CD14-positive monocyte (primary cell): Measurements from ENCODE around the gene RSRC1. TPM values are rescaled to one million over a fixed set of nuclear protein-coding genes. Genes with fewer than 3 reads are reported as not detected.

Experiments
- DNase-seq, 3 donors: peaks; one replicate each; pipeline ENCODE4 v3.0.0-alpha.2; 2011 to 2022
- H2AFZ ChIP-seq: 2 replicates; pipeline ENCODE4 v1.6.0; 2012; ENCODE audit warnings: mild to moderate bottlenecking, low read depth, low read length, inconsistent platforms; ENCODE audit not compliant: insufficient read depth, poor library complexity, severe bottlenecking
- H3K27ac ChIP-seq, 2 donors: 1 replicate in 1 of 2; 2 replicates in 1 of 2; pipeline ENCODE4 v1.5.1; 2012 to 2013; ENCODE audit warnings: low read length in 2 of 2, control low read depth in 1 of 2, inconsistent platforms in 1 of 2, low read depth in 1 of 2, mild to moderate bottlenecking in 1 of 2
- H3K27me3 ChIP-seq, 2 donors: one replicate each; pipeline versions ENCODE4 v1.6.0 to v1.6.1; 2011 to 2013; ENCODE audit warnings: low read length in 2 of 2; ENCODE audit not compliant: control insufficient read depth in 2 of 2, insufficient read depth in 2 of 2
- H3K36me3 ChIP-seq, 2 donors: replicated peaks in 1 of 2; 1 replicate in 1 of 2; 2 replicates in 1 of 2; pipeline versions ENCODE4 v1.5.1 to v1.6.1; 2012 to 2013; ENCODE audit warnings: low read length in 2 of 2, control low read depth in 1 of 2, inconsistent platforms in 1 of 2, mild to moderate bottlenecking in 1 of 2; ENCODE audit not compliant: insufficient read depth in 2 of 2, control insufficient read depth in 1 of 2
- H3K4me1 ChIP-seq, 2 donors: 1 replicate in 1 of 2; 2 replicates in 1 of 2; pipeline versions ENCODE4 v1.5.1 to v1.6.1; 2012 to 2013; ENCODE audit warnings: low read length in 2 of 2, control low read depth in 1 of 2, inconsistent platforms in 1 of 2, mild to moderate bottlenecking in 1 of 2, moderate library complexity in 1 of 2; ENCODE audit not compliant: insufficient read depth in 2 of 2, control insufficient read depth in 1 of 2
- H3K4me2 ChIP-seq: replicated peaks from 2 replicates; pipeline ENCODE3; 2012; ENCODE audit warnings: low read length, moderate library complexity, mild to moderate bottlenecking; ENCODE audit not compliant: poor library complexity, severe bottlenecking; ENCODE audit errors: extremely low read depth
- H3K4me3 ChIP-seq, 3 experiments: fragments of 200-600 bp in 1 of 3; sonication (generic) in 1 of 3; replicated peaks in 1 of 3; 1 replicate in 2 of 3; 2 replicates in 1 of 3; pipeline ENCODE4 v1.5.1; 2011 to 2013; ENCODE audit warnings: low read length in 3 of 3, mild to moderate bottlenecking in 3 of 3, control low read depth in 2 of 3, low read depth in 2 of 3, inconsistent platforms in 1 of 3, moderate library complexity in 1 of 3
- H3K79me2 ChIP-seq: 2 replicates; pipeline ENCODE4 v1.6.0; 2012; ENCODE audit warnings: mild to moderate bottlenecking, control low read depth, inconsistent platforms, low read length, moderate library complexity; ENCODE audit not compliant: insufficient read depth
- H3K9ac ChIP-seq: 2 replicates; pipeline ENCODE4 v1.6.0; 2017; ENCODE audit warnings: low read length, mild to moderate bottlenecking; ENCODE audit not compliant: insufficient read depth, poor library complexity, severe bottlenecking
- H3K9me3 ChIP-seq, 2 donors: replicated peaks in 1 of 2; 1 replicate in 1 of 2; 2 replicates in 1 of 2; pipeline versions ENCODE4 v1.5.1 to v1.6.1; 2012 to 2013; ENCODE audit warnings: low read length in 2 of 2, control low read depth in 1 of 2; ENCODE audit not compliant: control insufficient read depth in 1 of 2, insufficient read depth in 1 of 2
- H4K20me1 ChIP-seq: 2 replicates; pipeline ENCODE4 v1.6.0; 2012; ENCODE audit warnings: mild to moderate bottlenecking, low read length, control low read depth, moderate library complexity; ENCODE audit not compliant: insufficient read depth
- H3K27ac Mint-ChIP-seq, 7 donors: one replicate each; pipeline ENCODE4 v1.8.0; 2020; ENCODE audit warnings: mild to moderate bottlenecking in 7 of 7, mixed read lengths in 7 of 7, moderate library complexity in 6 of 7, inconsistent platforms in 2 of 7
- H3K27me3 Mint-ChIP-seq, 3 donors: one replicate each; pipeline ENCODE4 v1.8.0; 2021 to 2022; ENCODE audit warnings: low read depth in 3 of 3, mild to moderate bottlenecking in 3 of 3, mixed read lengths in 3 of 3, moderate library complexity in 3 of 3, inconsistent platforms in 1 of 3
- H3K36me3 Mint-ChIP-seq, 2 donors: one replicate each; pipeline ENCODE4 v1.8.0; 2020; ENCODE audit warnings: mixed read lengths in 2 of 2, inconsistent platforms in 1 of 2, mild to moderate bottlenecking in 1 of 2
- H3K4me1 Mint-ChIP-seq: one replicate; pipeline ENCODE4 v1.8.0; 2020; ENCODE audit warnings: mild to moderate bottlenecking, mixed read lengths
- H3K4me3 Mint-ChIP-seq, 2 donors: one replicate each; pipeline ENCODE4 v1.8.0; 2020; ENCODE audit warnings: mild to moderate bottlenecking in 2 of 2, mixed read lengths in 2 of 2, moderate library complexity in 1 of 2
- H3K9me3 Mint-ChIP-seq, 7 donors: one replicate each; pipeline ENCODE4 v1.8.0; 2020 to 2022; ENCODE audit warnings: mixed read lengths in 7 of 7, mild to moderate bottlenecking in 6 of 7, moderate library complexity in 6 of 7, inconsistent platforms in 2 of 7
- CTCF ChIP-seq: fragments of 200-600 bp; IDR thresholded peaks from one replicate; pipeline ENCODE4 v1.8.0; 2022; ENCODE audit warnings: antibody characterized with exemption, mild to moderate bottlenecking
- WGBS: methylation state at CpG from one replicate; pipeline ENCODE4 v1.1.5; 2013; ENCODE audit warnings: missing lambda C conversion rate; ENCODE audit not compliant: insufficient coverage; 5-methylcytosine and 5-hydroxymethylcytosine counted together
- intact Hi-C, 2 donors: fragments of 100-400 bp; cut with micrococcal nuclease; formaldehyde crosslinking; loops; one replicate each; pipeline versions ENCODE4 v1.15.0 to v1.15.1; 2023
- polyA plus RNA-seq, 3 donors: library from polyadenylated mRNA; depleted of rRNA in 1 of 3; unstranded in 2 of 3; stranded (reverse) in 1 of 3; fragments of 300-500 nt in 2 of 3; fragments of >200 nt in 1 of 3; fragmentation: Illumina TruSeq in 2 of 3; gene quantifications; 1 replicate in 2 of 3; 2 replicates in 1 of 3; pipeline ENCODE4 v1.2.3, GENCODE V29; 2012 to 2021

Gene RSRC1
- polyA plus RNA-seq, 3 donors = 6.6 to 31.7 (median 15.1) TPM

- no peak for TF ChIP-seq CTCF
- no peaks in the 10 kb centered on the region for H3K36me3 ChIP-seq
- no peaks in the 10 kb centered on the region for H3K9me3 ChIP-seq
- Mint-ChIP-seq H3K27ac (no peak overlapping the region), H3K9me3 (peaks cover 0 to 2% (median 0%) of the 10 kb centered on the region in 7 donors), H3K4me1 (no peaks in the 10 kb centered on the region), H3K27me3 (no peaks in the 10 kb centered on the region), H3K36me3 (peaks cover 6% of the 10 kb centered on the region in 2 donors), H3K4me3 (no peak overlapping the region)
- no peaks in the 10 kb centered on the region for H3K4me1 ChIP-seq
- H3K79me2 ChIP-seq = no peaks in the 10 kb centered on the region
- no peak overlapping the region for H3K27ac ChIP-seq
- no peak overlapping the region for H3K4me2 ChIP-seq
- H3K27me3 ChIP-seq = no peaks in the 10 kb centered on the region
- no peak overlapping the region for H2AFZ ChIP-seq
- no CpG with 5 or more reads among the region's 2 CpGs for WGBS
- no peak overlapping the region for H3K9ac ChIP-seq
- no peak for DNase-seq
- no peaks in the 10 kb centered on the region for H4K20me1 ChIP-seq
- intact Hi-C loops = no loop called here
- no peak overlapping the region for H3K4me3 ChIP-seq
Measured at GRCh38 chr3:158381262-158381868, 271.5 kb downstream of the RSRC1 start.

DNA sequence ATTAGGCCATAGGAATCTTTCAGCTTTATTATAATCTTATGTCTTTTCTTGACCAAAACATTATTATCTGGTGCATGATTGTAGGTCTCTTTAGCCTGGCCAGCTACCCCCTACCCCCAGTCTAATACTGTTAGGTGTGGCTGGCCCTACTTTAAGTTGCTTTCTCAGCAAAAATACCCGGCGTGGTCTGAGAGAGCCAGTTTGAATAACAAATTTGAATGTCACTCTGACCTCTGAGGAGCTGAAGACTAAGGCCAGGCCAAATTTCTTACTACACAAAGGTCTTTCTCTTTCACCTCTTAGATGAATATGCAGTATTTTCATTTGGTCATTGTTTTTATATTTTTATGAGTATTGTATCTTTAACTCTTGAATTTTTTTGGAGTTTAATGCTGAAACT lies 272.6 kb downstream of the RSRC1 start:
- Histone ChIP-seq H4K20me1 (no peaks in the 10 kb centered on the region), H3K4me3 (no peak overlapping the region), H3K9ac (no peak overlapping the region), H3K9me3 (no peaks in the 10 kb centered on the region), H3K27ac (no peak overlapping the region), H3K4me1 (no peaks in the 10 kb centered on the region), H3K27me3 (no peaks in the 10 kb centered on the region), H2AFZ (no peak overlapping the region), H3K79me2 (no peaks in the 10 kb centered on the region), H3K4me2 (no peak overlapping the region), H3K36me3 (no peaks in the 10 kb centered on the region)
- Mint-ChIP-seq H3K9me3 (peaks cover 0 to 2% (median 0%) of the 10 kb centered on the region in 7 donors), H3K27ac (no peak overlapping the region), H3K27me3 (no peaks in the 10 kb centered on the region), H3K36me3 (peaks cover 6% of the 10 kb centered on the region in 2 donors), H3K4me3 (no peak overlapping the region), H3K4me1 (no peaks in the 10 kb centered on the region)
- DNase-seq = no peak
- intact Hi-C loops = no loop called here
- TF ChIP-seq CTCF = no peak
- no CpG with 5 or more reads among the region's 2 CpGs for WGBS
